ENCODE measurements around the gene GPC1. TPM values are rescaled to one million over a fixed set of nuclear protein-coding genes. Genes with fewer than 3 reads are reported as not detected.

GPC1 gene
- total RNA-seq, 1 donor, result 54.3 TPM

DNA sequence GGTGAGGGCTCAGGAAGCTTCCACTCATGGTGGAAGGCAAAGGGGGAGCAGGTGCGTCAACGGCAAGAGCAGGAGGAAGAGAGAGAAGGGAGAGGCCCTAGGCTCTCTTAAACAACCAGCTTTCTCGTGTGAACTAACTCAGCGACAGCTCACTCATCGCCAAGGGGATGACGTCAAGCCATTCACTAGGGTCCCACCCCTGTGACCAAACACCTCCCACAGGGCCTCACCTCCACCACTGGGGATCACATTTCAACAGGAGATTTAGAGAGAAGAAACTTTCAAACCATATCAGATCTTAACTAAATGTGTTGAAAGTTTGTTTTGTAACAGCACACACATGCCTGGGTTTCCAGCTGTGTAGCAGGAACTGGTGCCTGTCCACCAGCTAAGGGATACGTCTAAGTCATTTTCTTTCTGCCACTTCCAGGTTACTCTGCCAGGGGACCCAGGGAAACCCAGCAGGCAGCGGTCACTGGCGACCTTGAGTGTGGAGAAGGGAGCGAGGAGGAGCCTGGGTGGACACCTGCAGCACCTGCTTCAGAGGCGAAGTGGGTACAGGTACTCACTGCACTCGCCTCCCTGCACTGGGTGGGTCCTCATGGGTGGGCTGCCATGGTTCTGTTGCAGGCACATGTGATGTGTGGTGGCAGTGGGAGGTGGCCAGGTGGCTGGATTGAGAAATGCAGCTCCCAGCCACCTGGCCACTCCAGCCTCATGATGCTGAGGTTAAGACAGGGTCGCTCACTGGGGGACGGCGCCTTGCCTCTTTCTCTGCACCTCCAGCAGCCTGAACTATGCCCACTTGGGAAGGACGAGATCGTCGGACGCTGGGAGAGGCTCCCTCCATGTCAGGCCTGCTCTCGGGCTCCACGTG lies 8.4 kb upstream of the GPC1 start:
- Histone ChIP-seq H4K20me1 (ENCODE audit: insufficient read depth, low read length) (no peaks in the 10 kb centered on the region), H3K4me1 (ENCODE audit: insufficient read depth, low read length) (no peaks in the 10 kb centered on the region), H3K27me3 (ENCODE audit: insufficient read depth, low read length) (no peaks in the 10 kb centered on the region), H2AFZ (ENCODE audit: low read length) (no peak overlapping the region), H3K36me3 (ENCODE audit: insufficient read depth, low read length) (no peaks in the 10 kb centered on the region), H3K79me2 (ENCODE audit: insufficient read depth, low read length) (no peaks in the 10 kb centered on the region), H3K9me3 (ENCODE audit: low read depth, low read length) (no peaks in the 10 kb centered on the region), H3K27ac (ENCODE audit: low read depth, low read length) (no peak overlapping the region), H3K4me2 (ENCODE audit: insufficient read depth, low read length) (no peak overlapping the region), H3K4me3 (ENCODE audit: insufficient read depth, low read length) (no peak overlapping the region)
- peak; percentile 65 for DNase-seq (ENCODE audit: insufficient read length, low spot score, missing footprints)
- TF ChIP-seq, protein P1, sequence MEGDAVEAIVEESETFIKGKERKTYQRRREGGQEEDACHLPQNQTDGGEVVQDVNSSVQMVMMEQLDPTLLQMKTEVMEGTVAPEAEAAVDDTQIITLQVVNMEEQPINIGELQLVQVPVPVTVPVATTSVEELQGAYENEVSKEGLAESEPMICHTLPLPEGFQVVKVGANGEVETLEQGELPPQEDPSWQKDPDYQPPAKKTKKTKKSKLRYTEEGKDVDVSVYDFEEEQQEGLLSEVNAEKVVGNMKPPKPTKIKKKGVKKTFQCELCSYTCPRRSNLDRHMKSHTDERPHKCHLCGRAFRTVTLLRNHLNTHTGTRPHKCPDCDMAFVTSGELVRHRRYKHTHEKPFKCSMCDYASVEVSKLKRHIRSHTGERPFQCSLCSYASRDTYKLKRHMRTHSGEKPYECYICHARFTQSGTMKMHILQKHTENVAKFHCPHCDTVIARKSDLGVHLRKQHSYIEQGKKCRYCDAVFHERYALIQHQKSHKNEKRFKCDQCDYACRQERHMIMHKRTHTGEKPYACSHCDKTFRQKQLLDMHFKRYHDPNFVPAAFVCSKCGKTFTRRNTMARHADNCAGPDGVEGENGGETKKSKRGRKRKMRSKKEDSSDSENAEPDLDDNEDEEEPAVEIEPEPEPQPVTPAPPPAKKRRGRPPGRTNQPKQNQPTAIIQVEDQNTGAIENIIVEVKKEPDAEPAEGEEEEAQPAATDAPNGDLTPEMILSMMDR (IDR thresholded peaks at IDR 0.05; ENCODE audit: extremely low read depth, low read depth, low read length), result no peak

DNA sequence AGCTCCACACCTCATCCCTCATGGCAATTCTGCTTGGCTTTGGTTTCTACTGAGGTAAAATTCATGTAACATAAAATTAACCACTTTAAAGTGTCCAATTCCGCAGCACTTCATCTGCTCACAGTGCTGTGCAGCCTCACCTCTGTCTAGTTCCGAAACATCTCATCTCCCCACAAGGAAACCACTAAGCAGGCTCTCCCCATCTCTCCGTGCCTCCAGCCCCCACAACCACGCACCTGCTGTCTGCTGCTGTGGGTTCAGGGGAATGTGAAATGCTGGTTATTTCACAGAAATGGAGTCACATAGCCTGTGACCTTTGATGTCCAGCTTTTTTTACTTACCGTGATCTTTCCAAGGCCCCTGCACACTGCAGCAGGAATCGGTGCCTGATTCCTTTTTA lies 7.7 kb upstream of the GPC1 start:
- Histone ChIP-seq H3K27me3 (ENCODE audit: insufficient read depth, low read length) (no peaks in the 10 kb centered on the region), H3K79me2 (ENCODE audit: insufficient read depth, low read length) (no peaks in the 10 kb centered on the region), H3K4me1 (ENCODE audit: insufficient read depth, low read length) (no peaks in the 10 kb centered on the region), H3K36me3 (ENCODE audit: insufficient read depth, low read length) (no peaks in the 10 kb centered on the region), H3K27ac (ENCODE audit: low read depth, low read length) (no peak overlapping the region), H4K20me1 (ENCODE audit: insufficient read depth, low read length) (no peaks in the 10 kb centered on the region), H3K4me3 (ENCODE audit: insufficient read depth, low read length) (no peak overlapping the region), H2AFZ (ENCODE audit: low read length) (no peak overlapping the region), H3K9me3 (ENCODE audit: low read depth, low read length) (no peaks in the 10 kb centered on the region), H3K4me2 (ENCODE audit: insufficient read depth, low read length) (no peak overlapping the region)
- no peak for DNase-seq (ENCODE audit: insufficient read length, low spot score, missing footprints)
- TF ChIP-seq, protein P1 (IDR thresholded peaks at IDR 0.05; ENCODE audit: extremely low read depth, low read depth, low read length), result no peak

DNA sequence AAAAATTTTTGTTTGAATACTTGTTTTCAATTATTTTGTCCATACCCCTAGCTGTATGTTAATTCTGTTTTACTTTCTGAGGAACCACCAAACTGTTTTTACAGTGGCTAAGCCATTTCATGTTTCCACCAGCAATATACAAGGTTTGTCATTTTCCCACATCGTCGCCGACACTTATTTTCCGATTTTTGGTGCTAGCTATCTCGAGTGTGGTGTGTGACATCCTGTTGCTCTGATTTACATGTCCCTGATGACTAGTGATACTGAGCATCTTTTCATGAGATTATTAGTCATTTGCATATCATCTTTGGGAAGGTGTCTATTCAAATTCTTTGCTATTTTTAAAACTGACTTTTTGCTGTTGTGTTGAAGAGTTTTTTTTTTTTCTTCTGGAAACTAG lies 7.2 kb upstream of the GPC1 start:
- no peak overlapping the region for H3K4me3 ChIP-seq (ENCODE audit: insufficient read depth, low read length)
- peak; percentile 34 for DNase-seq (ENCODE audit: insufficient read length, low spot score, missing footprints)
- TF ChIP-seq, protein P1 (IDR thresholded peaks at IDR 0.05; ENCODE audit: extremely low read depth, low read depth, low read length), result no peak
- H3K27ac ChIP-seq (ENCODE audit: low read depth, low read length), result no peak overlapping the region
- no peaks in the 10 kb centered on the region for H3K79me2 ChIP-seq (ENCODE audit: insufficient read depth, low read length)
- no peak overlapping the region for H2AFZ ChIP-seq (ENCODE audit: low read length)
- H3K27me3 ChIP-seq (ENCODE audit: insufficient read depth, low read length), result no peaks in the 10 kb centered on the region
- H3K4me2 ChIP-seq (ENCODE audit: insufficient read depth, low read length), result no peak overlapping the region
- H3K4me1 ChIP-seq (ENCODE audit: insufficient read depth, low read length), result no peaks in the 10 kb centered on the region
- no peaks in the 10 kb centered on the region for H3K9me3 ChIP-seq (ENCODE audit: low read depth, low read length)
- H3K36me3 ChIP-seq (ENCODE audit: insufficient read depth, low read length), result no peaks in the 10 kb centered on the region
- no peaks in the 10 kb centered on the region for H4K20me1 ChIP-seq (ENCODE audit: insufficient read depth, low read length)

DNA sequence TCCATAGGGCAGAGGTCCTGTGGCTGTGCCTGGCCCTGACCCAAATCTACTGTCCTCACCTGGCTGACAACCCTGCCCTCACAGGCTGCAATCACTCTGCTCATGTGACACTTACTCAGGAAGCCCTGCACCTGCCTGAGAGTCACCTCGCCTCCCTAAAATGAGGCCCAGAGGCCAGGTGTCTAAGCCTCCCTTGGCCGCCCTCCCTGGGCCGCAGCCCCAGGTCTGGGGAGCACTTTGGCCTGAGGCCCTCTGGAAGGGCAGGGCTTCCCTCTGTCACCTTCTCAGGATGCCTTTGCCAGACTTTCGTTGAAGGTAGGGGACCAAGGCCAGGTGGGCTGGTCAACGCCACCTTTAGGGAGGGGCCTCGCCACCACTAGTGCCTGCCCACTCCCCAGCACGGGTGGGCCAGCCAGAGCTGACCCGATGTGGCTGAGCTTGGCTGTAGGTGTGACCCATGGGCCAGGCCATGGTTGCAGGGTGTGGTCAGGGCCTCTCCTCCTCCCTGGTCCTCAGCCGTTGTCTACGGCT lies 6.1 kb upstream of the GPC1 start:
- DNase-seq (ENCODE audit: insufficient read length, low spot score, missing footprints), result peak; percentile 87
- TF ChIP-seq, protein P1 (IDR thresholded peaks at IDR 0.05; ENCODE audit: extremely low read depth, low read depth, low read length), result no peak
- no peaks in the 10 kb centered on the region for H4K20me1 ChIP-seq (ENCODE audit: insufficient read depth, low read length)
- H3K4me3 ChIP-seq (ENCODE audit: insufficient read depth, low read length), result no peak overlapping the region
- no peak overlapping the region for H3K4me2 ChIP-seq (ENCODE audit: insufficient read depth, low read length)
- H3K4me1 ChIP-seq (ENCODE audit: insufficient read depth, low read length), result peaks cover 9% of the 10 kb centered on the region
- H3K36me3 ChIP-seq (ENCODE audit: insufficient read depth, low read length), result no peaks in the 10 kb centered on the region
- H2AFZ ChIP-seq (ENCODE audit: low read length), result no peak overlapping the region
- no peaks in the 10 kb centered on the region for H3K27me3 ChIP-seq (ENCODE audit: insufficient read depth, low read length)
- H3K9me3 ChIP-seq (ENCODE audit: low read depth, low read length), result no peaks in the 10 kb centered on the region
- no peaks in the 10 kb centered on the region for H3K79me2 ChIP-seq (ENCODE audit: insufficient read depth, low read length)
- no peak overlapping the region for H3K27ac ChIP-seq (ENCODE audit: low read depth, low read length)
